ENCODE results near the gene TNFAIP8L1.

- TF ChIP-seq TAF1 (IDR thresholded peaks at IDR 0.05; ENCODE audit: low read depth), result no peak
- TF ChIP-seq MAX (IDR thresholded peaks at IDR 0.05), result no peak
- TF ChIP-seq YY1 (IDR thresholded peaks at IDR 0.05; ENCODE audit: low read depth), result no peak
- TF ChIP-seq TEAD4 (IDR thresholded peaks at IDR 0.05), result no peak
- no peak for TF ChIP-seq FOXM1 (IDR thresholded peaks at IDR 0.05; ENCODE audit: borderline replicate concordance, low read depth)
- TF ChIP-seq NFIC (IDR thresholded peaks at IDR 0.05), result no peak
These were observed 62.2 kb downstream of the TNFAIP8L1 start for GRCh38 chr19:4701557-4701956.

All from Ishikawa (cell line).